GM21367 (cell line): Measurements from ENCODE around the gene SRRM3.
A peak's percentile ranks its signal among the peaks of the same experiment; 100 is the strongest.
"Not testable (repeated sequence)": the region's sequence is repeated elsewhere in the genome, so short reads cannot be mapped to it uniquely, and the experiment has no call there.

ENCODE experiments used
- ATAC-seq: cut with Tn5 transposase; IDR thresholded peaks from one replicate; pipeline ENCODE4 v1.9.1; 2021; ENCODE audit not compliant: unreplicated experiment

SRRM3 gene

GRCh38 chr7:76201732-76202665, at the start of gene SRRM3:
TSS of gene SRRM3 (plus strand) at chr7:76201896. CDS start at chr7:76235067, 33,171 bp downstream.
- no peak for ATAC-seq

GRCh38 chr7:76151932-76152331, 49.8 kb upstream of the SRRM3 start:
- ATAC-seq = no peak

- ATAC-seq = not testable (repeated sequence)
These were observed 48.0 kb upstream of the SRRM3 start for GRCh38 chr7:76153571-76154230.

GRCh38 chr7:76155938-76156337, 45.8 kb upstream of the SRRM3 start:
- no peak for ATAC-seq

- ATAC-seq = not testable (repeated sequence)
These were observed 44.6 kb upstream of the SRRM3 start for GRCh38 chr7:76156992-76157685.

- ATAC-seq = not testable (repeated sequence)
These were observed 43.3 kb upstream of the SRRM3 start for GRCh38 chr7:76158416-76158815.

GRCh38 chr7:76162416-76163170, 39.1 kb upstream of the SRRM3 start:
- ATAC-seq = not testable (repeated sequence)

- not testable (repeated sequence) for ATAC-seq
These were observed 37.9 kb upstream of the SRRM3 start for GRCh38 chr7:76163812-76164211.

GRCh38 chr7:76165106-76165972, 36.4 kb upstream of the SRRM3 start:
- no peak for ATAC-seq

GRCh38 chr7:76165973-76166403, 35.7 kb upstream of the SRRM3 start:
- ATAC-seq = no peak

- peak; percentile 79 for ATAC-seq
These were observed 35.1 kb upstream of the SRRM3 start for GRCh38 chr7:76166404-76167255.

GRCh38 chr7:76173566-76174205, 28.0 kb upstream of the SRRM3 start:
- ATAC-seq = no peak

GRCh38 chr7:76176951-76177350, 24.7 kb upstream of the SRRM3 start:
- not testable (repeated sequence) for ATAC-seq

GRCh38 chr7:76179686-76180085, 22.0 kb upstream of the SRRM3 start:
- no peak for ATAC-seq

- ATAC-seq = no peak
These were observed 19.3 kb upstream of the SRRM3 start for GRCh38 chr7:76182225-76182960.

- no peak for ATAC-seq
These were observed 16.4 kb upstream of the SRRM3 start for GRCh38 chr7:76185187-76185896.

- ATAC-seq = no peak
These were observed 14.4 kb upstream of the SRRM3 start for GRCh38 chr7:76187272-76187671.
